A673 (cell line): ENCODE results near the gene MICALL2.

Experiments used
- EZH2 ChIP-seq: fragments of 200-600 bp; sonication (generic); IDR thresholded peaks from 2 replicates; pipeline ENCODE4 v1.6.1; 2017; ENCODE audit warnings: borderline replicate concordance, low read depth, mild to moderate bottlenecking, mixed read lengths, antibody characterized with exemption, low read length; ENCODE audit not compliant: poor library complexity, severe bottlenecking
- TF ChIP-seq, protein P1 (sequence below): fragments of 300-800, 200-600 bp; sonication (generic); conservative IDR thresholded peaks from 2 replicates; pipeline ENCODE4 v1.5.1; 2017; ENCODE audit warnings: low read depth, mild to moderate bottlenecking, antibody characterized with exemption, low read length, moderate library complexity, mixed read lengths

DNA sequence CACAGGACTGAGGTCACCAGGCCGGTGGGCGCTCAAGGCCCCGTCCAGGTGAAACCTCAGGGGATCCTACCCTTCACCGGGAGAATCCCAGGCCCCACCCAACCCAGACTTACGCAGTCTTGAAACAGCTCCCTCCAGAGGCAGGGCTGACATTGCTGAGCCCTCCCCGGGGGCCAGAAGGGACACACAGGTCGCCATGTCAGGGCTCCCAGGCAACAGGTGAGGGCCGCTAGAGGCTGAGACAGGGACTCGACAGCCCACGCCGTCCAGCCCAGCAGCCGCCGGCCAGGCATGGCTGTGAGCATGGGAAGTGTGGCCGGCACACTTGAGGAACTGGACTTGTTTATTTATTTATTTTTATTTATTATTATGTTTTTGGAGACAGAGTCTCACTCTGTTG, 10.3 kb downstream of the MICALL2 start:
- TF ChIP-seq, protein P1, sequence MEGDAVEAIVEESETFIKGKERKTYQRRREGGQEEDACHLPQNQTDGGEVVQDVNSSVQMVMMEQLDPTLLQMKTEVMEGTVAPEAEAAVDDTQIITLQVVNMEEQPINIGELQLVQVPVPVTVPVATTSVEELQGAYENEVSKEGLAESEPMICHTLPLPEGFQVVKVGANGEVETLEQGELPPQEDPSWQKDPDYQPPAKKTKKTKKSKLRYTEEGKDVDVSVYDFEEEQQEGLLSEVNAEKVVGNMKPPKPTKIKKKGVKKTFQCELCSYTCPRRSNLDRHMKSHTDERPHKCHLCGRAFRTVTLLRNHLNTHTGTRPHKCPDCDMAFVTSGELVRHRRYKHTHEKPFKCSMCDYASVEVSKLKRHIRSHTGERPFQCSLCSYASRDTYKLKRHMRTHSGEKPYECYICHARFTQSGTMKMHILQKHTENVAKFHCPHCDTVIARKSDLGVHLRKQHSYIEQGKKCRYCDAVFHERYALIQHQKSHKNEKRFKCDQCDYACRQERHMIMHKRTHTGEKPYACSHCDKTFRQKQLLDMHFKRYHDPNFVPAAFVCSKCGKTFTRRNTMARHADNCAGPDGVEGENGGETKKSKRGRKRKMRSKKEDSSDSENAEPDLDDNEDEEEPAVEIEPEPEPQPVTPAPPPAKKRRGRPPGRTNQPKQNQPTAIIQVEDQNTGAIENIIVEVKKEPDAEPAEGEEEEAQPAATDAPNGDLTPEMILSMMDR: peak; percentile 21; the same call in 1 of the 2 replicates
- no peak for TF ChIP-seq EZH2
